ENCODE data around the gene ITIH1. TPM values are rescaled to one million over a fixed set of nuclear protein-coding genes. Genes with fewer than 3 reads are reported as not detected.

The ITIH1 gene
- total and polyA plus RNA-seq, 9 of the 15 experiments (the other 6 are each of a cell fraction or from before 2014, with no cell fraction given): 0.31 TPM; not detected in 8

DNA sequence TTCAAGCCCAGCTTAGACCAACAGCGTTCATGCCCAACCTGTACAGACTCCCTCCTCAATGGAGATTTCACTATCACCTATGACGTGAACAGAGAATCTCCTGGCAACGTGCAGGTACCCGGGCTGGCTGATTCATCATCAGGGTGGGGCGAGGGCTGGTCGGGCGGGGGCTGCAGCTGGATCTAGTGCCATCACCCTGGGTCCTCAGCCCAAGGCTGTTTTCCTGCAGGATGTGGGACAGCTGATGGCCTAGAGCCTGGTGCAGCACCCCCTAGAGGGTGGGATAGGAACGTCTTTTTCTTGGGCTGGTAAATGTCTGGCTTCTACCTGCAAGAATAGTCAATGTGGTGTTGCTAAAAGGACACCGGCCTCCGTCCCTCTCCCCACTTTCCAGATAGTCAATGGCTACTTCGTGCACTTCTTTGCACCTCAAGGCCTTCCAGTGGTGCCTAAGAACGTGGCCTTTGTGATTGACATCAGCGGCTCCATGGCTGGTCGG lies 21.6 kb downstream of the ITIH1 start:
- no peaks in the 10 kb centered on the region for H3K9me1 ChIP-seq (ENCODE audit: control insufficient read depth, insufficient read depth, low read length)
- H3K4me1 ChIP-seq (replicated peaks in 1 of 2; ENCODE audit: control insufficient read depth in 2 of 2, insufficient read depth in 2 of 2, low read length in 2 of 2): peaks cover 0 to 14% of the 10 kb centered on the region in 2 experiments; a peak in 2 of 5 replicates
- no peak overlapping the region for H3K4me2 ChIP-seq (ENCODE audit: insufficient read depth, low read length)
- intact Hi-C loops (cut with micrococcal nuclease) (no loop called here), in situ Hi-C loops (cut with MboI) (no loop called here)
- ATAC-seq (peak; percentile 83), DNase-seq (ENCODE audit: extremely low read depth in 1 of 4, low spot score in 3 of 4) (peak; percentile 41 to 66 (median 64)), FAIRE-seq (peak; percentile 81)
- no peak overlapping the region for H3K27ac ChIP-seq (ENCODE audit: extremely low read depth, low read depth, low read length)
- WGBS (ENCODE audit: insufficient coverage, low coverage, missing lambda C conversion rate): 6% methylated on average over 10 of the region's 14 CpGs
- H4K20me1 ChIP-seq (replicated peaks; ENCODE audit: control insufficient read depth, insufficient read depth, low read length): no peaks in the 10 kb centered on the region
- peaks cover 0 to 7% of the 10 kb centered on the region in 2 experiments; a peak in 1 of 5 replicates for H3K27me3 ChIP-seq (ENCODE audit: control insufficient read depth in 2 of 2, insufficient read depth in 2 of 2, low read length in 2 of 2)
- H2AFZ ChIP-seq (ENCODE audit: low read depth, low read length): no peak overlapping the region
- POLR2A ChIA-PET: interaction anchor here (1.0 kb wide), 1 partner anchor 28 kb away, joined by 5 read pairs; the partner anchor contains the start of gene NEK4
- no peak overlapping the region for H3K9ac ChIP-seq (ENCODE audit: insufficient read depth in 1 of 2, low read depth in 2 of 2, low read length in 2 of 2)
- H3K9me3 ChIP-seq (replicated peaks; ENCODE audit: control insufficient read depth, insufficient read depth, low read depth, low read length): no peaks in the 10 kb centered on the region
- H3K79me2 ChIP-seq (ENCODE audit: control insufficient read depth, insufficient read depth, low read length): no peaks in the 10 kb centered on the region
- H3K36me3 ChIP-seq (ENCODE audit: control insufficient read depth, insufficient read depth, low read length): no peaks in the 10 kb centered on the region
- no peak overlapping the region for H3K4me3 ChIP-seq
- BruUV-seq (replicated peaks): no TSS peak
- CTCF ChIA-PET (ENCODE audit: low intra/inter-chr PET ratio): interaction anchor here (1.2 kb wide), 1 partner anchor 56 kb away, joined by 3 read pairs; no protein-coding TSS in a partner anchor
- TF ChIP-seq, protein P1, sequence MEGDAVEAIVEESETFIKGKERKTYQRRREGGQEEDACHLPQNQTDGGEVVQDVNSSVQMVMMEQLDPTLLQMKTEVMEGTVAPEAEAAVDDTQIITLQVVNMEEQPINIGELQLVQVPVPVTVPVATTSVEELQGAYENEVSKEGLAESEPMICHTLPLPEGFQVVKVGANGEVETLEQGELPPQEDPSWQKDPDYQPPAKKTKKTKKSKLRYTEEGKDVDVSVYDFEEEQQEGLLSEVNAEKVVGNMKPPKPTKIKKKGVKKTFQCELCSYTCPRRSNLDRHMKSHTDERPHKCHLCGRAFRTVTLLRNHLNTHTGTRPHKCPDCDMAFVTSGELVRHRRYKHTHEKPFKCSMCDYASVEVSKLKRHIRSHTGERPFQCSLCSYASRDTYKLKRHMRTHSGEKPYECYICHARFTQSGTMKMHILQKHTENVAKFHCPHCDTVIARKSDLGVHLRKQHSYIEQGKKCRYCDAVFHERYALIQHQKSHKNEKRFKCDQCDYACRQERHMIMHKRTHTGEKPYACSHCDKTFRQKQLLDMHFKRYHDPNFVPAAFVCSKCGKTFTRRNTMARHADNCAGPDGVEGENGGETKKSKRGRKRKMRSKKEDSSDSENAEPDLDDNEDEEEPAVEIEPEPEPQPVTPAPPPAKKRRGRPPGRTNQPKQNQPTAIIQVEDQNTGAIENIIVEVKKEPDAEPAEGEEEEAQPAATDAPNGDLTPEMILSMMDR (IDR thresholded peaks at IDR 0.05 in 2 of 3, conservative IDR thresholded peaks at IDR 0.05 in 1 of 3; ENCODE audit: insufficient read depth in 2 of 3, low read depth in 1 of 3, low read length in 3 of 3): peak; percentile 53 to 64 (median 54)
- TF ChIP-seq, protein P2, sequence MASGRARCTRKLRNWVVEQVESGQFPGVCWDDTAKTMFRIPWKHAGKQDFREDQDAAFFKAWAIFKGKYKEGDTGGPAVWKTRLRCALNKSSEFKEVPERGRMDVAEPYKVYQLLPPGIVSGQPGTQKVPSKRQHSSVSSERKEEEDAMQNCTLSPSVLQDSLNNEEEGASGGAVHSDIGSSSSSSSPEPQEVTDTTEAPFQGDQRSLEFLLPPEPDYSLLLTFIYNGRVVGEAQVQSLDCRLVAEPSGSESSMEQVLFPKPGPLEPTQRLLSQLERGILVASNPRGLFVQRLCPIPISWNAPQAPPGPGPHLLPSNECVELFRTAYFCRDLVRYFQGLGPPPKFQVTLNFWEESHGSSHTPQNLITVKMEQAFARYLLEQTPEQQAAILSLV (tag; IDR thresholded peaks at IDR 0.05): no peak
- TF ChIP-seq NR1H2 (CRISPR knock-in tag; IDR thresholded peaks at IDR 0.05) (no peak), KDM4B (IDR thresholded peaks at IDR 0.05; ENCODE audit: borderline replicate concordance in 2 of 2, low read depth in 1 of 2) (no peak), RAD21 (CRISPR knock-in tag; conservative IDR thresholded peaks at IDR 0.05 in 1 of 2, IDR thresholded peaks at IDR 0.05 in 1 of 2) (peak in 1 of 2 experiments; percentile 16; a peak in 1 of 4 replicates), ARHGAP35 (IDR thresholded peaks at IDR 0.05; ENCODE audit: partially characterized antibody) (no peak), NR2C1 (IDR thresholded peaks at IDR 0.05) (no peak), NR2C1 (tag; IDR thresholded peaks at IDR 0.05) (no peak), MEIS2 (IDR thresholded peaks at IDR 0.05; ENCODE audit: partially characterized antibody) (no peak)
- TF ChIP-seq, protein P3, sequence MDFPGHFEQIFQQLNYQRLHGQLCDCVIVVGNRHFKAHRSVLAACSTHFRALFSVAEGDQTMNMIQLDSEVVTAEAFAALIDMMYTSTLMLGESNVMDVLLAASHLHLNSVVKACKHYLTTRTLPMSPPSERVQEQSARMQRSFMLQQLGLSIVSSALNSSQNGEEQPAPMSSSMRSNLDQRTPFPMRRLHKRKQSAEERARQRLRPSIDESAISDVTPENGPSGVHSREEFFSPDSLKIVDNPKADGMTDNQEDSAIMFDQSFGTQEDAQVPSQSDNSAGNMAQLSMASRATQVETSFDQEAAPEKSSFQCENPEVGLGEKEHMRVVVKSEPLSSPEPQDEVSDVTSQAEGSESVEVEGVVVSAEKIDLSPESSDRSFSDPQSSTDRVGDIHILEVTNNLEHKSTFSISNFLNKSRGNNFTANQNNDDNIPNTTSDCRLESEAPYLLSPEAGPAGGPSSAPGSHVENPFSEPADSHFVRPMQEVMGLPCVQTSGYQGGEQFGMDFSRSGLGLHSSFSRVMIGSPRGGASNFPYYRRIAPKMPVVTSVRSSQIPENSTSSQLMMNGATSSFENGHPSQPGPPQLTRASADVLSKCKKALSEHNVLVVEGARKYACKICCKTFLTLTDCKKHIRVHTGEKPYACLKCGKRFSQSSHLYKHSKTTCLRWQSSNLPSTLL (IDR thresholded peaks at IDR 0.05): no peak
- TF ChIP-seq, protein P4, sequence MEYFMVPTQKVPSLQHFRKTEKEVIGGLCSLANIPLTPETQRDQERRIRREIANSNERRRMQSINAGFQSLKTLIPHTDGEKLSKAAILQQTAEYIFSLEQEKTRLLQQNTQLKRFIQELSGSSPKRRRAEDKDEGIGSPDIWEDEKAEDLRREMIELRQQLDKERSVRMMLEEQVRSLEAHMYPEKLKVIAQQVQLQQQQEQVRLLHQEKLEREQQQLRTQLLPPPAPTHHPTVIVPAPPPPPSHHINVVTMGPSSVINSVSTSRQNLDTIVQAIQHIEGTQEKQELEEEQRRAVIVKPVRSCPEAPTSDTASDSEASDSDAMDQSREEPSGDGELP (CRISPR knock-in tag; IDR thresholded peaks at IDR 0.05; ENCODE audit: borderline replicate concordance): peak; percentile 64
- TF ChIP-seq, protein P5, sequence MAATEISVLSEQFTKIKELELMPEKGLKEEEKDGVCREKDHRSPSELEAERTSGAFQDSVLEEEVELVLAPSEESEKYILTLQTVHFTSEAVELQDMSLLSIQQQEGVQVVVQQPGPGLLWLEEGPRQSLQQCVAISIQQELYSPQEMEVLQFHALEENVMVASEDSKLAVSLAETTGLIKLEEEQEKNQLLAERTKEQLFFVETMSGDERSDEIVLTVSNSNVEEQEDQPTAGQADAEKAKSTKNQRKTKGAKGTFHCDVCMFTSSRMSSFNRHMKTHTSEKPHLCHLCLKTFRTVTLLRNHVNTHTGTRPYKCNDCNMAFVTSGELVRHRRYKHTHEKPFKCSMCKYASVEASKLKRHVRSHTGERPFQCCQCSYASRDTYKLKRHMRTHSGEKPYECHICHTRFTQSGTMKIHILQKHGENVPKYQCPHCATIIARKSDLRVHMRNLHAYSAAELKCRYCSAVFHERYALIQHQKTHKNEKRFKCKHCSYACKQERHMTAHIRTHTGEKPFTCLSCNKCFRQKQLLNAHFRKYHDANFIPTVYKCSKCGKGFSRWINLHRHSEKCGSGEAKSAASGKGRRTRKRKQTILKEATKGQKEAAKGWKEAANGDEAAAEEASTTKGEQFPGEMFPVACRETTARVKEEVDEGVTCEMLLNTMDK (IDR thresholded peaks at IDR 0.05; ENCODE audit: borderline replicate concordance, insufficient read depth, low read depth, low read length, poor library complexity, severe bottlenecking): peak; percentile 67
